PC-3 (cell line): Measurements from ENCODE around the gene CNTNAP2. TPM values are rescaled to one million over a fixed set of nuclear protein-coding genes. Genes with fewer than 3 reads are reported as not detected.

Experiments used
- ATAC-seq: fragments of 200-7000 bp; cut with Tn5 transposase; 2 replicates; pipeline ENCODE4 v1.9.1; 2020; ENCODE audit warnings: mild to moderate bottlenecking, moderate library complexity
- BruUV-seq: library from RNA; stranded (reverse); fragments of 400-500 nt; replicated peaks from 2 replicates; lab custom pipeline; 2021; lab: Mats Ljungman, UMichigan
- CTCF ChIA-PET: fragments of 300-600 bp; sonication (Branson Sonifier 250); formaldehyde crosslinking; loops from one replicate; lab custom pipeline; 2022; ENCODE audit warnings: antibody characterized with exemption; lab: Charles Lee
- POLR2A ChIA-PET: fragments of 300-600 bp; sonication (Branson Sonifier 250); formaldehyde crosslinking; loops from one replicate; lab custom pipeline; 2022; ENCODE audit warnings: antibody characterized with exemption; ENCODE audit not compliant: unreplicated experiment; lab: Charles Lee
- DNase-seq: peaks from one replicate; pipeline ENCODE4 v3.0.0-alpha.2; 2015
- H2AFZ ChIP-seq: fragments of 300-600 bp; sonication (generic); 2 replicates; pipeline ENCODE4 v1.6.0; 2016; ENCODE audit warnings: antibody characterized with exemption, low read length
- H3F3A ChIP-seq: fragments of 300-600 bp; sonication (generic); one replicate; pipeline ENCODE4 v1.6.0; 2017; ENCODE audit warnings: antibody characterized with exemption, low read length, control low read depth, mild to moderate bottlenecking; ENCODE audit not compliant: unreplicated experiment
- H3K27ac ChIP-seq: fragments of 300-600 bp; sonication (generic); 2 replicates; pipeline ENCODE4 v1.5.1; 2016; ENCODE audit warnings: mild to moderate bottlenecking, low read length
- H3K27me3 ChIP-seq: fragments of 300-600 bp; sonication (generic); 2 replicates; pipeline ENCODE4 v1.6.1; 2016; ENCODE audit warnings: low read length, mixed read lengths
- H3K36me3 ChIP-seq: fragments of 300-600 bp; sonication (generic); 2 replicates; pipeline ENCODE4 v1.6.1; 2016; ENCODE audit warnings: low read depth, mixed run types, low read length, mixed read lengths
- H3K4me1 ChIP-seq: fragments of 300-600 bp; sonication (generic); 2 replicates; pipeline ENCODE4 v1.5.1; 2016; ENCODE audit warnings: low read length; ENCODE audit not compliant: insufficient read depth
- H3K4me2 ChIP-seq: fragments of 300-600 bp; sonication (generic); 2 replicates; pipeline ENCODE4 v1.6.0; 2016; ENCODE audit warnings: low read length
- H3K4me3 ChIP-seq: fragments of 300-600 bp; sonication (generic); 2 replicates; pipeline ENCODE4 v1.5.1; 2016; ENCODE audit warnings: mild to moderate bottlenecking, low read length, mixed read lengths
- H3K79me2 ChIP-seq: fragments of 300-600 bp; sonication (generic); 2 replicates; pipeline ENCODE4 v1.6.1; 2017; ENCODE audit warnings: low read length, mixed read lengths
- H3K9ac ChIP-seq: fragments of 300-600 bp; sonication (generic); 2 replicates; pipeline ENCODE4 v1.6.0; 2016; ENCODE audit warnings: mild to moderate bottlenecking, low read length
- H3K9me2 ChIP-seq: fragments of 300-600 bp; sonication (generic); replicated peaks from 2 replicates; pipeline ENCODE4 v1.6.1; 2016; ENCODE audit warnings: mixed run types, low read length, mixed read lengths
- H3K9me3 ChIP-seq: fragments of 300-600 bp; sonication (generic); 2 replicates; pipeline ENCODE4 v1.6.1; 2016; ENCODE audit warnings: low read length, mixed read lengths
- H4K20me1 ChIP-seq: fragments of 300-600 bp; sonication (generic); 2 replicates; pipeline ENCODE4 v1.6.1; 2016; ENCODE audit warnings: low read length, mixed read lengths
- CTCF ChIP-seq: fragments of 300-600 bp; sonication (generic); conservative IDR thresholded peaks from 2 replicates; pipeline ENCODE4 v1.5.1; 2017; ENCODE audit warnings: antibody characterized with exemption, low read depth, mild to moderate bottlenecking, low read length
- EZH2 ChIP-seq: fragments of 300-600 bp; sonication (generic); IDR thresholded peaks from one replicate; pipeline ENCODE4 v1.6.1; 2017; ENCODE audit warnings: antibody characterized with exemption, mild to moderate bottlenecking, low read length; ENCODE audit not compliant: unreplicated experiment
- EZH2phosphoT487 ChIP-seq: fragments of 300-600 bp; sonication (generic); IDR thresholded peaks from 2 replicates; pipeline ENCODE4 v1.6.1; 2018; ENCODE audit warnings: mild to moderate bottlenecking, antibody characterized with exemption, low read length, borderline replicate concordance
- intact Hi-C: fragments of 100-400 bp; cut with micrococcal nuclease; formaldehyde crosslinking; loops from 2 replicates; pipeline ENCODE4 v1.9.0; 2023
- total RNA-seq: library from RNA; depleted of rRNA; stranded (reverse); fragments of >200 nt; gene quantifications from 2 replicates; pipeline ENCODE4 v1.2.3, GENCODE V29; 2014

CNTNAP2 gene
- total RNA-seq, 1 experiment from 2014 or later, result 1.5 TPM

GRCh38 chr7:148177972-148178371, 2061.4 kb downstream of the CNTNAP2 start:
- CTCF ChIA-PET, result no interaction called here

GRCh38 chr7:148180075-148180474, 2063.5 kb downstream of the CNTNAP2 start:
- Histone ChIP-seq H3K4me3 (no peak overlapping the region), H3F3A (no peaks in the 10 kb centered on the region), H3K9me3 (no peaks in the 10 kb centered on the region), H3K36me3 (no peaks in the 10 kb centered on the region), H4K20me1 (no peaks in the 10 kb centered on the region), H3K4me1 (no peaks in the 10 kb centered on the region), H3K27ac (no peak overlapping the region), H2AFZ (no peak overlapping the region), H3K27me3 (peaks cover 8% of the 10 kb centered on the region; the same call in 1 of the 2 replicates), H3K9me2 (no peaks in the 10 kb centered on the region), H3K4me2 (no peak overlapping the region), H3K79me2 (no peaks in the 10 kb centered on the region), H3K9ac (no peak overlapping the region)
- no peak for ATAC-seq
- DNase-seq, result no peak
- CTCF ChIA-PET, result no interaction called here
- intact Hi-C loops, result no loop called here
- no peak for TF ChIP-seq EZH2phosphoT487
- TF ChIP-seq EZH2, result no peak
- no peak for TF ChIP-seq CTCF
- POLR2A ChIA-PET, result no interaction called here
- BruUV-seq, result no TSS peak

More at GRCh38 chr7:148177972-148178371, 2061.4 kb downstream of the CNTNAP2 start:
- Histone ChIP-seq H3K9ac (no peak overlapping the region), H3K79me2 (no peaks in the 10 kb centered on the region), H3F3A (no peaks in the 10 kb centered on the region), H3K4me1 (no peaks in the 10 kb centered on the region), H3K9me3 (no peaks in the 10 kb centered on the region; the same call in 1 of the 2 replicates), H3K36me3 (no peaks in the 10 kb centered on the region), H3K27ac (no peak overlapping the region), H4K20me1 (no peaks in the 10 kb centered on the region), H3K4me2 (no peak overlapping the region), H3K27me3 (peaks cover 8% of the 10 kb centered on the region; the same call in 1 of the 2 replicates), H3K9me2 (no peaks in the 10 kb centered on the region), H3K4me3 (no peak overlapping the region), H2AFZ (no peak overlapping the region)
- intact Hi-C loops, result no loop called here
- no TSS peak for BruUV-seq
- POLR2A ChIA-PET, result no interaction called here
- ATAC-seq, result no peak
- TF ChIP-seq EZH2 (no peak), EZH2phosphoT487 (no peak), CTCF (no peak)
- no peak for DNase-seq

- H2AFZ ChIP-seq, result no peak overlapping the region
- no peak overlapping the region for H3K9ac ChIP-seq
- no peaks in the 10 kb centered on the region for H3K9me3 ChIP-seq
- H3K9me2 ChIP-seq, result no peaks in the 10 kb centered on the region
- no peak for ATAC-seq
- no peak overlapping the region for H3K4me3 ChIP-seq
- no peak overlapping the region for H3K27ac ChIP-seq
- no peaks in the 10 kb centered on the region for H3K36me3 ChIP-seq
- H3K4me2 ChIP-seq, result no peak overlapping the region
- no peaks in the 10 kb centered on the region for H4K20me1 ChIP-seq
- no peaks in the 10 kb centered on the region for H3K4me1 ChIP-seq
- no peak for DNase-seq
- H3F3A ChIP-seq, result no peaks in the 10 kb centered on the region
- H3K27me3 ChIP-seq, result peaks cover 8% of the 10 kb centered on the region; the same call in 1 of the 2 replicates
- CTCF ChIA-PET, result no interaction called here
- intact Hi-C loops, result no loop called here
- no TSS peak for BruUV-seq
- no peaks in the 10 kb centered on the region for H3K79me2 ChIP-seq
- POLR2A ChIA-PET, result no interaction called here
- no peak for TF ChIP-seq EZH2phosphoT487
- no peak for TF ChIP-seq CTCF
- no peak for TF ChIP-seq EZH2
Measured at GRCh38 chr7:148182264-148182663, 2065.7 kb downstream of the CNTNAP2 start.
